ENCODE measurements around the gene FPR2. TPM values are rescaled to one million over a fixed set of nuclear protein-coding genes. Genes with fewer than 3 reads are reported as not detected.
"Not testable (repeated sequence)": the region's sequence is repeated elsewhere in the genome, so short reads cannot be mapped to it uniquely, and the experiment has no call there.

Gene FPR2
- total RNA-seq, 3 donors from 2014 or later: not detected

DNA sequence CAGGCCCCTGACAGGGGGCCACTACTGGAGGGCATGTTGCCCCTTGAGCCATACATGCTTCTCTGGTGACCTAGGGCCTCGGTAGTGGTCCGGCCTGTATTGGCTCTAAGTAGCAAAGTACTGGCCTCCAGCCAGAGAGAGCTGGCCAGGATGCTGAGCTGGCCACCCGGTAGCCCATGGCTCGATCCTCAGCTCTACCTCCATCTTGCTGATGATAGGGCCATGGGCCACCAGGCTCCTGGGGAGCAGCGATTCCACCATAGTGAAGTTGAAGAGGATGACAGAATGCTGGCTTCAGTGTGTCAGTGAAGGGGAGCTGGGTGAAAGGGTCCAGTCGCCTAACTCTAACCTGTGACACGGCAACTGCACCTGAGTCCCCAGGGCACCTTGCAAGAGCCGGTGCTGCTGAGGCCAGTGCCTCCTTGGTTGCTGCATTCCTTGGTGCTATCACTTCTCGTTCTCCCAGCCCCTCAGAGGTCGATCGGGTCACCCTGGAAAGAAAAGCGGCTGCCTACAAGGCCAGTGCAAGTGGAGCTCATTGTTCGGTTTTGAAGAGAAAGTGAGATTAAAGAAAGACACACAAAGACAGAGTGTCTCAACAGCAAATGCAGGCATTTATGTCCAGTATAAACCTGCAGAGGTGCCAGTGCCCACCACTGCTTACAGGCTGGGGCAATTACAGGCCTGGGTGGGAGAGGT, 38.9 kb downstream of the FPR2 start:
- no peak overlapping the region for H3K4me3 Mint-ChIP-seq
- DNase-seq: no peak
- peaks cover 12% of the 10 kb centered on the region for H3K9me3 Mint-ChIP-seq
- ATAC-seq: no peak
- H3K36me3 Mint-ChIP-seq (ENCODE audit: insufficient read depth): no peaks in the 10 kb centered on the region
- no peaks in the 10 kb centered on the region for H3K4me1 Mint-ChIP-seq (ENCODE audit: low read depth)
- no peaks in the 10 kb centered on the region for H3K27me3 Mint-ChIP-seq (ENCODE audit: low read depth)

GRCh38 chr19:51800473-51801244, 39.7 kb downstream of the FPR2 start:
- no peaks in the 10 kb centered on the region for H3K27me3 Mint-ChIP-seq (ENCODE audit: low read depth)
- no peak overlapping the region for H3K4me3 Mint-ChIP-seq
- no peak for DNase-seq
- peaks cover 12% of the 10 kb centered on the region for H3K9me3 Mint-ChIP-seq
- no peak for ATAC-seq
- H3K4me1 Mint-ChIP-seq (ENCODE audit: low read depth): no peaks in the 10 kb centered on the region
- no peaks in the 10 kb centered on the region for H3K36me3 Mint-ChIP-seq (ENCODE audit: insufficient read depth)

- Mint-ChIP-seq H3K27me3 (ENCODE audit: low read depth) (no peaks in the 10 kb centered on the region), H3K4me3 (no peak overlapping the region), H3K36me3 (ENCODE audit: insufficient read depth) (no peaks in the 10 kb centered on the region), H3K9me3 (peaks cover 9% of the 10 kb centered on the region), H3K4me1 (ENCODE audit: low read depth) (no peaks in the 10 kb centered on the region)
- DNase-seq (no peak), ATAC-seq (no peak)
Observed at GRCh38 chr19:51802775-51803174, 41.8 kb downstream of the FPR2 start.

DNA sequence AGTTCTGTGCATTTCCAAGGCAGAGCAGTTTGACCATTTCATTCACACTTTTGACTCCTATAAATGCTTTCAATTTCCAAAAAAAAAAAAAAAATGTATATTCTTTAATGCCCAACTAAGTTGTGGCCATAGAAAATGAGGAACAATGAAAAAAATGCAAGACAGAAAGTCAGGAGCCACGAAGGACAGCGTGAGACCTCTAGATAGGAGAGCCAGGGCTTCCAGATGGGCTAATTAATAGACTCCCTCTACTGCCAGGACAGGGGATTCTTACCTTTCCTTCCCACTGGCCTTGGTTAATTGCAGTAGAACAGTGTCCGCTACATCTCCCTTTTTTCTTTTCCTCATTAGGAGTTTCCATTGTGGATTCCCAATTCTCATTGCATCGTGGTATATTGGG, 42.5 kb downstream of the FPR2 start:
- H3K9me3 Mint-ChIP-seq: peaks cover 4% of the 10 kb centered on the region
- no peaks in the 10 kb centered on the region for H3K27me3 Mint-ChIP-seq (ENCODE audit: low read depth)
- no peak for ATAC-seq

GRCh38 chr19:51803967-51804366, 43.0 kb downstream of the FPR2 start:
- ATAC-seq: no peak
- peaks cover 4% of the 10 kb centered on the region for H3K9me3 Mint-ChIP-seq
- H3K4me1 Mint-ChIP-seq (ENCODE audit: low read depth): no peaks in the 10 kb centered on the region
- H3K36me3 Mint-ChIP-seq (ENCODE audit: insufficient read depth): no peaks in the 10 kb centered on the region
- no peak for DNase-seq
- no peaks in the 10 kb centered on the region for H3K27me3 Mint-ChIP-seq (ENCODE audit: low read depth)
- no peak overlapping the region for H3K4me3 Mint-ChIP-seq

More for the DNA sequence above, 42.5 kb downstream of the FPR2 start:
- H3K36me3 Mint-ChIP-seq (ENCODE audit: insufficient read depth): no peaks in the 10 kb centered on the region
- no peak overlapping the region for H3K4me3 Mint-ChIP-seq
- H3K4me1 Mint-ChIP-seq (ENCODE audit: low read depth): no peaks in the 10 kb centered on the region
- DNase-seq: no peak

GRCh38 chr19:51804789-51805188, 43.8 kb downstream of the FPR2 start:
- DNase-seq; H3K9me3 Mint-ChIP-seq; H3K4me1 Mint-ChIP-seq (ENCODE audit: low read depth); ATAC-seq; H3K36me3 Mint-ChIP-seq (ENCODE audit: insufficient read depth); H3K4me3 Mint-ChIP-seq; H3K27me3 Mint-ChIP-seq (ENCODE audit: low read depth): not testable (repeated sequence)

GRCh38 chr19:51805396-51805795, 44.4 kb downstream of the FPR2 start:
- not testable (repeated sequence) for ATAC-seq

GRCh38 chr19:51806571-51806970, 45.6 kb downstream of the FPR2 start:
- ATAC-seq; H3K9me3 Mint-ChIP-seq; H3K36me3 Mint-ChIP-seq (ENCODE audit: insufficient read depth); H3K4me3 Mint-ChIP-seq; DNase-seq; H3K4me1 Mint-ChIP-seq (ENCODE audit: low read depth); H3K27me3 Mint-ChIP-seq (ENCODE audit: low read depth): not testable (repeated sequence)

More at GRCh38 chr19:51805396-51805795, 44.4 kb downstream of the FPR2 start:
- H3K4me3 Mint-ChIP-seq; DNase-seq; H3K36me3 Mint-ChIP-seq (ENCODE audit: insufficient read depth); H3K27me3 Mint-ChIP-seq (ENCODE audit: low read depth); H3K9me3 Mint-ChIP-seq; H3K4me1 Mint-ChIP-seq (ENCODE audit: low read depth): not testable (repeated sequence)

DNA sequence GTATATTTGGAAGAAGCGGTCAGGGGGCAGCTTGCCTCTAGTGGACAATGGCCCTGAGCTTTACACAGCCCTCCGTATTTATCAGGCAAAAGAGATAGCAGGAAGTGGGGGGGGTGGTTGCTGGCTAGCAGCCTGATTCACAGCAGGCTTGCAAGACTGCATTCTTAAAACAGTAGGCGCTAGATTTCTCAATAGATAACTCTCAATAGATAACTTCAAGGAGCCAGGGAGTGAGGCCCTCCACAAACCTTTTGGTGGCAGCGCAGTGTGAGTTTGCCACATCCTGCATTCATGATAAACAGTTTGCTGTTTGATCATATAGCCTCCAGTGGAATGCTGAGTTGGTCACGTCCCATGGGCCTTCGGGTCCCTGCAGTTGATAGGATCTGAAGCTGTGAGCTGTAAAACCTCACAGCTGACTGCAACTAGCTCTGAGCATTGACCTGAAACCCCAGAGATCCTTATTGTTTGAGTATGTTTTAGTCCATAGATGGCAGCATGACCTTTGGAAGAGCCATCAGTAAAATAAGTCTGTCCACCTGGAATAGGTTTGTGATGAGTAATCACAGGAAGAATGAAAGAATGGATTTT, 46.2 kb downstream of the FPR2 start:
- Mint-ChIP-seq H3K4me3 (no peak overlapping the region), H3K36me3 (ENCODE audit: insufficient read depth) (no peaks in the 10 kb centered on the region), H3K9me3 (peaks cover 9% of the 10 kb centered on the region), H3K4me1 (ENCODE audit: low read depth) (no peaks in the 10 kb centered on the region), H3K27me3 (ENCODE audit: low read depth) (no peaks in the 10 kb centered on the region)
- ATAC-seq (no peak), DNase-seq (no peak)

DNA sequence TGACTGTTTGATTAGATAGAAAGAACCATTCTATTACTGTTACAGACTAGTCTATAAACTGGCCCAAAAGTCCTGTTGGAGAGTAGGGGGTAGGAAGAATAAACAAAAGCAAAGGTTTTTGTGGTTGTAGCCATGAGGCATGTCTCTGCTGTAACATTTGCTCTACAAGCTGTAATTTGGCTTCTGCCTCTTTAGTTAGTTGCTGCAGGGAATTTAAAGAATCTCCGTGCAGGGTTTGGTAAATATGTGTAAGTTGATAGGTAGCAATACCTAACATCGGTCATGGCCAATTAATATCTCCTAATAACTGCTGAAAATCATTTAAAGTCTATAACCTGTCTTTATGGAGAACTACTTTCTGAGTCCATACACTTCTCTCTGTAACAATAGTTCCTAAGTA, 46.9 kb downstream of the FPR2 start:
- H3K27me3 Mint-ChIP-seq (ENCODE audit: low read depth): no peaks in the 10 kb centered on the region
- DNase-seq (no peak), ATAC-seq (no peak)
- no peak overlapping the region for H3K4me3 Mint-ChIP-seq
- no peaks in the 10 kb centered on the region for H3K36me3 Mint-ChIP-seq (ENCODE audit: insufficient read depth)
- no peaks in the 10 kb centered on the region for H3K4me1 Mint-ChIP-seq (ENCODE audit: low read depth)
- peaks cover 9% of the 10 kb centered on the region for H3K9me3 Mint-ChIP-seq

GRCh38 chr19:51808333-51808986, 47.5 kb downstream of the FPR2 start:
- Mint-ChIP-seq H3K9me3 (peaks cover 5% of the 10 kb centered on the region), H3K4me3 (no peak overlapping the region), H3K36me3 (ENCODE audit: insufficient read depth) (no peaks in the 10 kb centered on the region)

DNA sequence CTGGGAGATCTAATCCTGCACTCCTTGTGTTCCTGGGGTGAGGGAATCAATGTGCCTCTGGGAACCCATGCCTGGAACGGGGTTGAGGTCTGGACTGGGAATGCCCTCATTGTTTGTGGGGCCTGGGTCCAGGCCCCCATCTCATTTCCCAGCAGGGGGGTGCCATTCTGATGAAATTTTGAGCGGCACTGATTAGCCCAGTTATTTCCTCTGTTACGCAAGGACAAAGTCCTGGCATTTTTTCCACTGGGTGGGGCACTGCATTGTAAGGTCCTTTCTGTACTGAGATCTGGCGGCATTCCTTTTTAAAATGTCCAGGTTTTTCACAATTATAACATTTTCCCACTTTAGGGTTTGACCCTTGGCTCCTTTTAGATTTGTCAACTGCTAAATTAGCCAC, 48.8 kb downstream of the FPR2 start:
- Mint-ChIP-seq H3K9me3 (peaks cover 13% of the 10 kb centered on the region), H3K4me3 (no peak overlapping the region), H3K36me3 (ENCODE audit: insufficient read depth) (no peaks in the 10 kb centered on the region), H3K4me1 (ENCODE audit: low read depth) (no peaks in the 10 kb centered on the region), H3K27me3 (ENCODE audit: low read depth) (no peaks in the 10 kb centered on the region)
- DNase-seq: no peak
- no peak for ATAC-seq

More at GRCh38 chr19:51808333-51808986, 47.5 kb downstream of the FPR2 start:
- no peak for ATAC-seq
- H3K27me3 Mint-ChIP-seq (ENCODE audit: low read depth): no peaks in the 10 kb centered on the region
- H3K4me1 Mint-ChIP-seq (ENCODE audit: low read depth): no peaks in the 10 kb centered on the region
- DNase-seq: no peak

- no peaks in the 10 kb centered on the region for H3K36me3 Mint-ChIP-seq (ENCODE audit: insufficient read depth)
- H3K4me1 Mint-ChIP-seq (ENCODE audit: low read depth): no peaks in the 10 kb centered on the region
- no peak overlapping the region for H3K4me3 Mint-ChIP-seq
- ATAC-seq (no peak), DNase-seq (no peak)
- peaks cover 13% of the 10 kb centered on the region for H3K9me3 Mint-ChIP-seq
- H3K27me3 Mint-ChIP-seq (ENCODE audit: low read depth): no peaks in the 10 kb centered on the region
Observed at GRCh38 chr19:51810223-51810622, 49.2 kb downstream of the FPR2 start.

- DNase-seq (no peak), ATAC-seq (no peak)
- Mint-ChIP-seq H3K4me3 (no peak overlapping the region), H3K27me3 (ENCODE audit: low read depth) (no peaks in the 10 kb centered on the region), H3K4me1 (ENCODE audit: low read depth) (no peaks in the 10 kb centered on the region), H3K9me3 (peaks cover 13% of the 10 kb centered on the region), H3K36me3 (ENCODE audit: insufficient read depth) (no peaks in the 10 kb centered on the region)
Observed at GRCh38 chr19:51811344-51811743, 50.4 kb downstream of the FPR2 start.
